Measurements from ENCODE around the gene NSRP1. TPM values are rescaled to one million over a fixed set of nuclear protein-coding genes. Genes with fewer than 3 reads are reported as not detected.

NSRP1 gene
- total and polyA plus RNA-seq, 10 of the 15 experiments (the other 5 are each of a cell fraction or from before 2014, with no cell fraction given) = 12.5 to 69.7 (median 37.8) TPM

- no peak for TF ChIP-seq POU2F2 (IDR thresholded peaks at IDR 0.05; ENCODE audit: borderline replicate concordance, low read depth, low read length)
- TF ChIP-seq CREB1 (IDR thresholded peaks at IDR 0.05; ENCODE audit: low read depth) = no peak
- TF ChIP-seq CBX3 (IDR thresholded peaks at IDR 0.05; ENCODE audit: borderline replicate concordance, low read depth) = no peak
- TF ChIP-seq, protein P1, sequence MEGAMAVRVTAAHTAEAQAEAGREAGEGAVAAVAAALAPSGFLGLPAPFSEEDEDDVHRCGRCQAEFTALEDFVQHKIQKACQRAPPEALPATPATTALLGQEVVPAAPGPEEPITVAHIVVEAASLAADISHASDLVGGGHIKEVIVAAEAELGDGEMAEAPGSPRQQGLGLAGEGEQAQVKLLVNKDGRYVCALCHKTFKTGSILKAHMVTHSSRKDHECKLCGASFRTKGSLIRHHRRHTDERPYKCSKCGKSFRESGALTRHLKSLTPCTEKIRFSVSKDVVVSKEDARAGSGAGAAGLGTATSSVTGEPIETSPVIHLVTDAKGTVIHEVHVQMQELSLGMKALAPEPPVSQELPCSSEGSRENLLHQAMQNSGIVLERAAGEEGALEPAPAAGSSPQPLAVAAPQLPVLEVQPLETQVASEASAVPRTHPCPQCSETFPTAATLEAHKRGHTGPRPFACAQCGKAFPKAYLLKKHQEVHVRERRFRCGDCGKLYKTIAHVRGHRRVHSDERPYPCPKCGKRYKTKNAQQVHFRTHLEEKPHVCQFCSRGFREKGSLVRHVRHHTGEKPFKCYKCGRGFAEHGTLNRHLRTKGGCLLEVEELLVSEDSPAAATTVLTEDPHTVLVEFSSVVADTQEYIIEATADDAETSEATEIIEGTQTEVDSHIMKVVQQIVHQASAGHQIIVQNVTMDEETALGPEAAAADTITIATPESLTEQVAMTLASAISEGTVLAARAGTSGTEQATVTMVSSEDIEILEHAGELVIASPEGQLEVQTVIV (IDR thresholded peaks at IDR 0.05; ENCODE audit: borderline replicate concordance, partially characterized antibody) = no peak
- no peak for TF ChIP-seq ZZZ3 (IDR thresholded peaks at IDR 0.05; ENCODE audit: control insufficient read depth, insufficient read length, low read depth)
- no peak for TF ChIP-seq SMAD5 (IDR thresholded peaks at IDR 0.05; ENCODE audit: low read depth)
- no peak for TF ChIP-seq GABPA (IDR thresholded peaks at IDR 0.05; ENCODE audit: low read depth)
- no peak for TF ChIP-seq MYB (IDR thresholded peaks at IDR 0.05; ENCODE audit: borderline replicate concordance, low read depth, low read length)
- no peak for TF ChIP-seq ZNF217 (IDR thresholded peaks at IDR 0.05)
- no peak for TF ChIP-seq PAX5 (IDR thresholded peaks at IDR 0.05; ENCODE audit: borderline replicate concordance, low read depth, low read length)
- no peak for TF ChIP-seq HDAC6 (IDR thresholded peaks at IDR 0.05; ENCODE audit: unreplicated experiment)
- TF ChIP-seq KAT2A (conservative IDR thresholded peaks at IDR 0.05; ENCODE audit: control insufficient read depth, low read depth, low read length) = no peak
- TF ChIP-seq IKZF1 (conservative IDR thresholded peaks at IDR 0.05) = no peak
- TF ChIP-seq USF1 (IDR thresholded peaks at IDR 0.05; ENCODE audit: borderline replicate concordance, extremely low read length, insufficient read depth, low read depth, low read length) = no peak
- no peak for TF ChIP-seq ZNF24 (IDR thresholded peaks at IDR 0.05)
Observed at GRCh38 chr17:30124273-30124796, 7.7 kb downstream of the NSRP1 start (continued).
